WTC11 (cell line): ENCODE results near the gene OR52J3. TPM values are rescaled to one million over a fixed set of nuclear protein-coding genes. Genes with fewer than 3 reads are reported as not detected.

Experiments used
- ATAC-seq: fragments of 200-7000 bp; cut with Tn5 transposase; 2 replicates; pipeline ENCODE4 v1.10.0; 2021; ENCODE audit warnings: mild to moderate bottlenecking, moderate library complexity
- CTCF ChIA-PET: fragments of 300-600 bp; sonication (Branson Sonifier 250); formaldehyde crosslinking; loops from one replicate; lab custom pipeline; 2021; ENCODE audit warnings: antibody characterized with exemption; lab: Charles Lee
- POLR2A ChIA-PET: fragments of 350-600 bp; sonication (Branson Sonifier 250); formaldehyde crosslinking; loops from one replicate; lab custom pipeline; 2021; ENCODE audit warnings: antibody characterized with exemption; lab: Charles Lee
- DNase-seq: peaks from one replicate; pipeline ENCODE4 v3.0.0; 2021; ENCODE audit warnings: low spot score
- H3K27ac Mint-ChIP-seq: 2 replicates; pipeline ENCODE4 v1.8.0; 2021; ENCODE audit warnings: mixed read lengths
- H3K27me3 Mint-ChIP-seq: 2 replicates; pipeline ENCODE4 v1.8.0; 2021; ENCODE audit warnings: low read depth, mild to moderate bottlenecking, moderate library complexity, mixed read lengths
- H3K36me3 Mint-ChIP-seq: 2 replicates; pipeline ENCODE4 v1.8.0; 2021; ENCODE audit warnings: mixed read lengths
- H3K4me1 Mint-ChIP-seq: 2 replicates; pipeline ENCODE4 v1.8.0; 2022; ENCODE audit warnings: mixed read lengths
- H3K4me3 Mint-ChIP-seq: 2 replicates; pipeline ENCODE4 v1.8.0; 2021; ENCODE audit warnings: mild to moderate bottlenecking, moderate library complexity, mixed read lengths
- H3K9me3 Mint-ChIP-seq: 2 replicates; pipeline ENCODE4 v1.8.0; 2021; ENCODE audit warnings: mixed read lengths
- ATF1 ChIP-seq: sonication (generic); formaldehyde crosslinking; IDR thresholded peaks from 2 replicates; pipeline ENCODE4 v1.8.1; 2023; ENCODE audit warnings: mild to moderate bottlenecking, moderate library complexity, missing genetic modification reagents
- ESRRA ChIP-seq: sonication (generic); formaldehyde crosslinking; IDR thresholded peaks from 2 replicates; pipeline ENCODE4 v1.8.1; 2022; ENCODE audit warnings: mild to moderate bottlenecking, missing genetic modification reagents, borderline replicate concordance
- ETV6 ChIP-seq: sonication (generic); formaldehyde crosslinking; IDR thresholded peaks from 2 replicates; pipeline ENCODE4 v1.8.1; 2022; ENCODE audit warnings: mild to moderate bottlenecking, missing genetic modification reagents
- GTF2I ChIP-seq: fragments of 250-450 bp; sonication (Bioruptor Pico); conservative IDR thresholded peaks from 2 replicates; pipeline ENCODE4 v1.4.0; 2021; ENCODE audit warnings: mild to moderate bottlenecking
- JUN ChIP-seq: sonication (generic); formaldehyde crosslinking; IDR thresholded peaks from 2 replicates; pipeline ENCODE4 v1.8.0; 2023; ENCODE audit warnings: mild to moderate bottlenecking, missing genetic modification reagents
- MLX ChIP-seq: sonication (generic); formaldehyde crosslinking; IDR thresholded peaks from 2 replicates; pipeline ENCODE4 v1.8.1; 2023; ENCODE audit warnings: mild to moderate bottlenecking, missing genetic modification reagents, moderate library complexity
- MXD4 ChIP-seq: fragments of 250-450 bp; sonication (Bioruptor Pico); IDR thresholded peaks from 2 replicates; pipeline ENCODE4 v1.8.0; 2021; ENCODE audit warnings: mild to moderate bottlenecking, moderate library complexity, borderline replicate concordance
- NFATC4 ChIP-seq: fragments of 250-450 bp; sonication (Bioruptor Pico); IDR thresholded peaks from 2 replicates; pipeline ENCODE4 v1.9.0; 2021; ENCODE audit warnings: mild to moderate bottlenecking
- SMAD3 ChIP-seq: sonication (generic); formaldehyde crosslinking; IDR thresholded peaks from 2 replicates; pipeline ENCODE4 v1.8.0; 2022; ENCODE audit warnings: missing genetic modification reagents, mild to moderate bottlenecking, borderline replicate concordance
- STAT6 ChIP-seq: sonication (generic); formaldehyde crosslinking; conservative IDR thresholded peaks from 2 replicates; pipeline ENCODE4 v1.8.1; 2023; ENCODE audit warnings: mild to moderate bottlenecking, low read depth, missing genetic modification reagents, moderate library complexity
- ZNF232 ChIP-seq: sonication (generic); formaldehyde crosslinking; IDR thresholded peaks from 2 replicates; pipeline ENCODE4 v1.8.0; 2022; ENCODE audit warnings: mild to moderate bottlenecking, missing genetic modification reagents
- ZNF396 ChIP-seq: fragments of 250-450 bp; sonication (Bioruptor Pico); IDR thresholded peaks from 2 replicates; pipeline ENCODE4 v1.8.0; 2021; ENCODE audit warnings: mild to moderate bottlenecking, moderate library complexity, borderline replicate concordance
- total RNA-seq: library from RNA; stranded (reverse); gene quantifications from 3 replicates; pipeline ENCODE4 v1.2.3, GENCODE V29; 2021
- TF ChIP-seq, protein P1 (sequence below): sonication (generic); formaldehyde crosslinking; IDR thresholded peaks from 2 replicates; pipeline ENCODE4 v1.8.0; 2022; ENCODE audit warnings: mild to moderate bottlenecking, missing genetic modification reagents
- TF ChIP-seq, protein P2 (sequence below): fragments of 250-450 bp; sonication (Bioruptor Pico); IDR thresholded peaks from 2 replicates; pipeline ENCODE4 v1.9.0; 2021; ENCODE audit warnings: moderate library complexity, mild to moderate bottlenecking, inconsistent platforms, borderline replicate concordance
- TF ChIP-seq, protein P3 (sequence below): fragments of 250-450 bp; sonication (Bioruptor Pico); IDR thresholded peaks from 2 replicates; pipeline ENCODE4 v1.9.0; 2021; ENCODE audit warnings: mild to moderate bottlenecking
- TF ChIP-seq, protein P4 (sequence below): sonication (generic); formaldehyde crosslinking; IDR thresholded peaks from 2 replicates; pipeline ENCODE4 v1.8.0; 2023; ENCODE audit warnings: missing genetic modification reagents
- TF ChIP-seq, protein P5 (sequence below): fragments of 250-450 bp; sonication (Bioruptor Pico); conservative IDR thresholded peaks from 2 replicates; pipeline ENCODE4 v1.9.0; 2021; ENCODE audit warnings: mild to moderate bottlenecking

Gene OR52J3
- total RNA-seq, 1 experiment from 2014 or later, result not detected

DNA sequence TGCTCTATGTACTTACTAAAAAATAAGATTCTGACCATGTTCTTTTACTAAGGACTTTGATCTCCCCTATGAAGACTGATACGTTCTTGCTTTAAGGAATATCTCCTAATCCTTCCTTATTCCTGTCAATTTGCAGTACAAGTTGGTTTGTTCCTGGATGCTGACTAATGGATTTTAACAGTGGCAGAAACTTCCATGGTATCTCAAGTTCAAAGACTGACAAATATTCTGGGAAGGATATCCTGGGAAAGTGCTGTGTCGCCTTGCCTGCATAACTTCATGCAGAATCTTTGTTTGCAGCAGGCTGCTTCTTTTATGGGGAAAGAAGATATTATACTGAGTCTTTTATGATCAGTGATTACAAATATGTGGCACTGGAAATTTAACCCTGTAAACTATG lies 8.4 kb upstream of the OR52J3 start:
- no peak overlapping the region for H3K27ac Mint-ChIP-seq
- no peaks in the 10 kb centered on the region for H3K9me3 Mint-ChIP-seq
- ATAC-seq (no peak), DNase-seq (no peak)
- POLR2A ChIA-PET, result no interaction called here
- H3K4me3 Mint-ChIP-seq, result no peak overlapping the region
- TF ChIP-seq, protein P1, sequence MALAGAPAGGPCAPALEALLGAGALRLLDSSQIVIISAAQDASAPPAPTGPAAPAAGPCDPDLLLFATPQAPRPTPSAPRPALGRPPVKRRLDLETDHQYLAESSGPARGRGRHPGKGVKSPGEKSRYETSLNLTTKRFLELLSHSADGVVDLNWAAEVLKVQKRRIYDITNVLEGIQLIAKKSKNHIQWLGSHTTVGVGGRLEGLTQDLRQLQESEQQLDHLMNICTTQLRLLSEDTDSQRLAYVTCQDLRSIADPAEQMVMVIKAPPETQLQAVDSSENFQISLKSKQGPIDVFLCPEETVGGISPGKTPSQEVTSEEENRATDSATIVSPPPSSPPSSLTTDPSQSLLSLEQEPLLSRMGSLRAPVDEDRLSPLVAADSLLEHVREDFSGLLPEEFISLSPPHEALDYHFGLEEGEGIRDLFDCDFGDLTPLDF (CRISPR knock-in tag), result no peak
- TF ChIP-seq, protein P2, sequence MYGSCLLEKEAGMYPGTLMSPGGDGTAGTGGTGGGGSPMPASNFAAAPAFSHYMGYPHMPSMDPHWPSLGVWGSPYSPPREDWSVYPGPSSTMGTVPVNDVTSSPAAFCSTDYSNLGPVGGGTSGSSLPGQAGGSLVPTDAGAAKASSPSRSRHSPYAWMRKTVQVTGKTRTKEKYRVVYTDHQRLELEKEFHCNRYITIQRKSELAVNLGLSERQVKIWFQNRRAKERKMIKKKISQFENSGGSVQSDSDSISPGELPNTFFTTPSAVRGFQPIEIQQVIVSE, result no peak
- TF ChIP-seq GTF2I (CRISPR knock-in tag), result no peak
- no peak for TF ChIP-seq NFATC4 (CRISPR knock-in tag)
- no peak for TF ChIP-seq ZNF396 (CRISPR knock-in tag)
- TF ChIP-seq, protein P3, sequence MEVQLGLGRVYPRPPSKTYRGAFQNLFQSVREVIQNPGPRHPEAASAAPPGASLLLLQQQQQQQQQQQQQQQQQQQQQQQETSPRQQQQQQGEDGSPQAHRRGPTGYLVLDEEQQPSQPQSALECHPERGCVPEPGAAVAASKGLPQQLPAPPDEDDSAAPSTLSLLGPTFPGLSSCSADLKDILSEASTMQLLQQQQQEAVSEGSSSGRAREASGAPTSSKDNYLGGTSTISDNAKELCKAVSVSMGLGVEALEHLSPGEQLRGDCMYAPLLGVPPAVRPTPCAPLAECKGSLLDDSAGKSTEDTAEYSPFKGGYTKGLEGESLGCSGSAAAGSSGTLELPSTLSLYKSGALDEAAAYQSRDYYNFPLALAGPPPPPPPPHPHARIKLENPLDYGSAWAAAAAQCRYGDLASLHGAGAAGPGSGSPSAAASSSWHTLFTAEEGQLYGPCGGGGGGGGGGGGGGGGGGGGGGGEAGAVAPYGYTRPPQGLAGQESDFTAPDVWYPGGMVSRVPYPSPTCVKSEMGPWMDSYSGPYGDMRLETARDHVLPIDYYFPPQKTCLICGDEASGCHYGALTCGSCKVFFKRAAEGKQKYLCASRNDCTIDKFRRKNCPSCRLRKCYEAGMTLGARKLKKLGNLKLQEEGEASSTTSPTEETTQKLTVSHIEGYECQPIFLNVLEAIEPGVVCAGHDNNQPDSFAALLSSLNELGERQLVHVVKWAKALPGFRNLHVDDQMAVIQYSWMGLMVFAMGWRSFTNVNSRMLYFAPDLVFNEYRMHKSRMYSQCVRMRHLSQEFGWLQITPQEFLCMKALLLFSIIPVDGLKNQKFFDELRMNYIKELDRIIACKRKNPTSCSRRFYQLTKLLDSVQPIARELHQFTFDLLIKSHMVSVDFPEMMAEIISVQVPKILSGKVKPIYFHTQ, result no peak
- TF ChIP-seq ATF1 (CRISPR knock-in tag), result no peak
- TF ChIP-seq, protein P4, sequence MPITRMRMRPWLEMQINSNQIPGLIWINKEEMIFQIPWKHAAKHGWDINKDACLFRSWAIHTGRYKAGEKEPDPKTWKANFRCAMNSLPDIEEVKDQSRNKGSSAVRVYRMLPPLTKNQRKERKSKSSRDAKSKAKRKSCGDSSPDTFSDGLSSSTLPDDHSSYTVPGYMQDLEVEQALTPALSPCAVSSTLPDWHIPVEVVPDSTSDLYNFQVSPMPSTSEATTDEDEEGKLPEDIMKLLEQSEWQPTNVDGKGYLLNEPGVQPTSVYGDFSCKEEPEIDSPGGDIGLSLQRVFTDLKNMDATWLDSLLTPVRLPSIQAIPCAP, result no peak
- TF ChIP-seq SMAD3 (CRISPR knock-in tag), result no peak
- no peak for TF ChIP-seq ZNF232
- TF ChIP-seq ETV6, result no peak
- TF ChIP-seq MLX (CRISPR knock-in tag), result no peak
- no peaks in the 10 kb centered on the region for H3K27me3 Mint-ChIP-seq
- H3K36me3 Mint-ChIP-seq, result no peaks in the 10 kb centered on the region
- CTCF ChIA-PET, result no interaction called here
- no peaks in the 10 kb centered on the region for H3K4me1 Mint-ChIP-seq

DNA sequence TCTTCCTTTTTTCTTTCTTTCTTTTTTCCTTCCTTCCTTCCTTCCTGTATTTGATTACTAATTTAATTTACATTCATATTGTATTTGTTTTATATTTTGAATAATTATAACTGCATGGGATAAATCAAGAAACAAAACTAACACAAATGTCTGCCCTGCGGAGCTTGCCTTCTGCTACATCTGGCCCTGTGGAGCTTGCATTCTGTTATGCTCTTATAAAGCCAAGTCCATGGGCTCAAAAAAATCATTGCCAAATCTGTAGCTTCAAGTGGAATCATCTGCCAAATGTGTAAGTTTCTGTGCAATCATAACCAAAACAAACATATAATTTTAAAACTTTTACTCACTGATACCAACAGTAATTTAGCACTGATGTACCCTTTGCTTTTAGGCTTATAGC lies 8.0 kb upstream of the OR52J3 start:
- POLR2A ChIA-PET, result no interaction called here
- Mint-ChIP-seq H3K4me3 (no peak overlapping the region), H3K9me3 (no peaks in the 10 kb centered on the region), H3K36me3 (no peaks in the 10 kb centered on the region), H3K4me1 (no peaks in the 10 kb centered on the region), H3K27ac (no peak overlapping the region), H3K27me3 (no peaks in the 10 kb centered on the region)
- TF ChIP-seq MXD4 (CRISPR knock-in tag) (no peak), ESRRA (no peak), JUN (CRISPR knock-in tag) (no peak), STAT6 (no peak)
- TF ChIP-seq, protein P5, sequence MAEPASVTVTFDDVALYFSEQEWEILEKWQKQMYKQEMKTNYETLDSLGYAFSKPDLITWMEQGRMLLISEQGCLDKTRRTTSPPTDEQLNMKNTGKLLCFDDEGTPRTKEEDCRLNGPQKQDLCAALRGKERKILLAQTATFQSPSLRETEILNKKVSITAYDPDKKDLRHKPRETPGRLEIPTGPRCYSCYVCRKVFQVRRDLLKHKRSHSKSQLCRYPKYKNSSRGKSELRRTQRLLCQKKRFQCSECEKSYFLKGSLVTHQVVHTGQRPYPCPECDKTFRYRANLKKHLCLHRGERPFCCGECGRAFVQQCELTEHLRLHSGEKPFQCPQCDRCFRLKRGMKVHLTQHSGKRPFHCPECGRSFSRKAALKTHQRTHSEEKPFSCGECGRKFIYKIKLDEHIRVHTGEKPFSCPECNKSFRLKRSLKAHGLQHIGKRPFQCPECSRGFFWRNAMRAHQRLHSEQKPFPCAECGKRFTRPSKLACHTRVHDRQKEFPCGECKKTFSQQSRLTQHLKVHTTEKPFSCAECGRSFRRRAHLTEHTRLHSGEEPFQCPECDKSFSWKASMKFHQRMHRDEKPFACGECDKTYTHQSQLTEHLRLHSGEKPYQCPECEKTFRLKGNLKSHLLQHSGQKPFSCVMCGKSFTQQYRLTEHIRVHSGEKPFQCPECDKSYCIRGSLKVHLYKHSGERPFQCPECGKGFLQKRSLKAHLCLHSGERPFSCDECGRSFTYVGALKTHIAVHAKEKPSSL (CRISPR knock-in tag), result no peak
- CTCF ChIA-PET, result no interaction called here
- ATAC-seq (no peak), DNase-seq (no peak)
